Calu3 (cell line): ENCODE results near the gene ATP6V1C2. TPM values are rescaled to one million over a fixed set of nuclear protein-coding genes. Genes with fewer than 3 reads are reported as not detected.

Experiments used
- BruUV-seq: library from RNA; stranded (reverse); fragments of 400-500 nt; replicated peaks from 2 replicates; lab custom pipeline; 2021; lab: Mats Ljungman, UMichigan
- CTCF ChIA-PET: fragments of 300-600 bp; sonication (Branson Sonifier 250); formaldehyde crosslinking; loops from one replicate; lab custom pipeline; 2022; ENCODE audit warnings: antibody characterized with exemption; lab: Charles Lee
- DNase-seq: peaks from one replicate; pipeline ENCODE4 v3.0.0; 2022
- H3K27ac Mint-ChIP-seq: one replicate; pipeline ENCODE4 v1.8.0; 2022; ENCODE audit warnings: mixed read lengths; ENCODE audit not compliant: unreplicated experiment
- H3K27me3 Mint-ChIP-seq: one replicate; pipeline ENCODE4 v1.8.0; 2022; ENCODE audit warnings: mixed read lengths; ENCODE audit not compliant: unreplicated experiment
- H3K36me3 Mint-ChIP-seq: one replicate; pipeline ENCODE4 v1.8.0; 2022; ENCODE audit warnings: mild to moderate bottlenecking, moderate library complexity, mixed read lengths; ENCODE audit not compliant: insufficient read depth, unreplicated experiment
- H3K4me1 Mint-ChIP-seq: one replicate; pipeline ENCODE4 v1.8.0; 2022; ENCODE audit warnings: mild to moderate bottlenecking, low read depth, mixed read lengths; ENCODE audit not compliant: unreplicated experiment
- H3K4me3 Mint-ChIP-seq: one replicate; pipeline ENCODE4 v1.8.0; 2022; ENCODE audit warnings: mild to moderate bottlenecking, low read depth, moderate library complexity, mixed read lengths; ENCODE audit not compliant: unreplicated experiment
- H3K9me3 Mint-ChIP-seq: one replicate; pipeline ENCODE4 v1.8.0; 2022; ENCODE audit warnings: low read depth, mixed read lengths; ENCODE audit not compliant: unreplicated experiment
- CTCF ChIP-seq: fragments of 200-600 bp; IDR thresholded peaks from one replicate; pipeline ENCODE4 v1.8.0; 2022; ENCODE audit warnings: antibody characterized with exemption; ENCODE audit not compliant: unreplicated experiment
- intact Hi-C: fragments of 100-400 bp; cut with micrococcal nuclease; formaldehyde crosslinking; loops from one replicate; pipeline ENCODE4 v1.10.0; 2022; ENCODE audit not compliant: unreplicated experiment
- total RNA-seq: library from RNA; stranded (reverse); gene quantifications from 2 replicates; pipeline ENCODE4 v1.2.3, GENCODE V29; 2022

Gene ATP6V1C2
- total RNA-seq, 1 experiment from 2014 or later: 0.28 TPM

- CTCF ChIA-PET: no interaction called here
- no peak for TF ChIP-seq CTCF
- H3K4me3 Mint-ChIP-seq: no peak overlapping the region
- H3K36me3 Mint-ChIP-seq: no peaks in the 10 kb centered on the region
- H3K27me3 Mint-ChIP-seq: no peaks in the 10 kb centered on the region
- no peak for DNase-seq
- H3K27ac Mint-ChIP-seq: no peak overlapping the region
- intact Hi-C loops: no loop called here
- BruUV-seq: no TSS peak
- H3K4me1 Mint-ChIP-seq: no peaks in the 10 kb centered on the region
- no peaks in the 10 kb centered on the region for H3K9me3 Mint-ChIP-seq
Observed at GRCh38 chr2:10759151-10759714, 37.8 kb downstream of the ATP6V1C2 start.

- Mint-ChIP-seq H3K36me3 (no peaks in the 10 kb centered on the region), H3K4me3 (no peak overlapping the region), H3K4me1 (peaks cover 7% of the 10 kb centered on the region), H3K27me3 (no peaks in the 10 kb centered on the region), H3K9me3 (no peaks in the 10 kb centered on the region), H3K27ac (no peak overlapping the region)
- DNase-seq: no peak
- intact Hi-C loops: no loop called here
- BruUV-seq: no TSS peak
- CTCF ChIA-PET: no interaction called here
- no peak for TF ChIP-seq CTCF
Observed at GRCh38 chr2:10760794-10761504, 39.5 kb downstream of the ATP6V1C2 start.

GRCh38 chr2:10761591-10761990, 40.2 kb downstream of the ATP6V1C2 start:
- Mint-ChIP-seq H3K36me3 (no peaks in the 10 kb centered on the region), H3K4me1 (peaks cover 7% of the 10 kb centered on the region), H3K4me3 (no peak overlapping the region), H3K27me3 (no peaks in the 10 kb centered on the region), H3K9me3 (no peaks in the 10 kb centered on the region), H3K27ac (no peak overlapping the region)
- DNase-seq: no peak
- intact Hi-C loops: no loop called here
- BruUV-seq: no TSS peak
- TF ChIP-seq CTCF: no peak
- CTCF ChIA-PET: no interaction called here

GRCh38 chr2:10762651-10763460, 41.4 kb downstream of the ATP6V1C2 start:
- no peak for TF ChIP-seq CTCF
- CTCF ChIA-PET: no interaction called here

More at GRCh38 chr2:10762651-10763460, 41.4 kb downstream of the ATP6V1C2 start:
- BruUV-seq: no TSS peak
- H3K4me3 Mint-ChIP-seq: no peak overlapping the region
- H3K27me3 Mint-ChIP-seq: no peaks in the 10 kb centered on the region
- peaks cover 7% of the 10 kb centered on the region for H3K4me1 Mint-ChIP-seq
- H3K36me3 Mint-ChIP-seq: no peaks in the 10 kb centered on the region
- intact Hi-C loops: no loop called here
- no peaks in the 10 kb centered on the region for H3K9me3 Mint-ChIP-seq
- no peak for DNase-seq
- H3K27ac Mint-ChIP-seq: no peak overlapping the region
